ENCODE results near the gene RNF149. TPM values are rescaled to one million over a fixed set of nuclear protein-coding genes. Genes with fewer than 3 reads are reported as not detected.

Gene RNF149
- total RNA-seq, 4 donors from 2014 or later, result 14.7 to 27.7 (median 18.5) TPM

DNA sequence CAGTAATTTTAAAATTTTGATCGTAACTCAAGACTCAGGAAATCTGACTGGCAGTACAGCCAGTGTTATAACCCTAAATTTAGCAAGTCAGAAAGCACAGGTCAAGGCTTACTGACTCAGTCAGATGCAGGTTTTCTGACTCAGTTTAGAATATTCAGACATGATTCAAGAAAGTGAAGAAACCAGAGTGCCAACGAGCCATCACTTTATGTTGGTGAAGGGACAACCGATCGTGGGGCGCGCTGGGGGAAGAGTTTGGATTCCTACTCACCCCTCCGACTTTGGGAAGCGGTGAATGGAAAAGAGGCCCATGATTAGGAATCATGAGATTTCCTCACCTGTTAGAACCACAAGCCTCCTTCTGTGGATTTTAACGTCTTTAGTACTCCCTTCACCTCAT, 998 bp downstream of the RNF149 start:
- Histone ChIP-seq H3K4me1 (peaks cover 28 to 47% of the 10 kb centered on the region in 2 donors), H3K36me3 (no peaks in the 10 kb centered on the region), H3K27ac (peak overlapping the region; percentile 89 to 98 (median 94)), H3K9me3 (no peaks in the 10 kb centered on the region), H3K4me3 (peak overlapping the region; percentile 81 to 99 (median 90)), H3K27me3 (no peaks in the 10 kb centered on the region)
- intact Hi-C loops (cut with DNase I; ENCODE audit: low total_unique reads) (loop anchor here (10.0 kb wide), 1 partner anchor 483 kb away; the partner anchor contains the start of gene NPAS2), in situ Hi-C loops (cut with MboI; ENCODE audit: low sequenced_read_pairs in 4 of 4) (loop anchor here in 1 of 4 donors (10.0 kb wide), 1 partner anchor 53 kb away; the partner anchor contains the start of gene CNOT11)
- ATAC-seq, result peak in 1 of 2 donors; percentile 40
- TF ChIP-seq CTCF (IDR thresholded peaks at IDR 0.05 in 4 of 5, conservative IDR thresholded peaks at IDR 0.05 in 1 of 5), result no peak
- no peak for TF ChIP-seq POLR2A (IDR thresholded peaks at IDR 0.05)
- DNase-seq, result no peak

- intact Hi-C loops (cut with DNase I; ENCODE audit: low total_unique reads), result loop anchor here (10.0 kb wide), 1 partner anchor 482 kb away; the partner anchor contains the start of gene NPAS2
Observed at GRCh38 chr2:101306410-101306809, 2.1 kb downstream of the RNF149 start.

DNA sequence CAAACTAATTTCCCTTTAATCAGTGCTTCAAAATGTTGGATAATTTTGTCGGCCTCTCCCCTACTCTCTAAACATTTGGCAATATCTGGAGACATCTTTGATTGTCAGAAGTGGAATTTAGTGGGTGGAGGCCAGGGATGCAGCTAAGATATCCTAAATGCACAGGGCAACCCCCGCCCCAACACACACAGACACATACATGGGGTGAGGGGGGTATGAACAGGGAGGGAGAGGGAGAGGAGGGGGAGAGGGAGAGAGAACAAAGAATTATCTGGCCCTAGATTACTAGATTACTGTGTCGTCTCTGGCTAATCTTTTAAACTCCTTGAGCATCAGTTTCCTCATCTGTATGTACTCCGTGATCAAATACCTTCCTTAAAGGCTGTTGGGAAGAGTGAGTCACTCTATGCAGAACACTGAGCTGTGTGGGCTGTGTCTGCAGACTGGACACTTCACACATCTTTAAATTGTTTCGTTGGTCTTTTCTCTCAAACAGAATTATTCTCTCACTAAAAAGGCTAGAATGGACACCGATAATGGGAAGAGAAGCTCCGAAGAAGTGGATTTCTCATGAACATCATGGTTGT, 2.9 kb downstream of the RNF149 start:
- no peaks in the 10 kb centered on the region for H3K36me3 ChIP-seq
- H3K4me3 ChIP-seq, result peak overlapping the region in 3 of 4 donors; percentile 81 to 93 (median 88)
- H3K4me1 ChIP-seq, result peaks cover 47 to 66% of the 10 kb centered on the region in 2 donors
- ATAC-seq (no peak), DNase-seq (no peak)
- intact Hi-C loops (cut with DNase I; ENCODE audit: low total_unique reads) (loop anchor here (10.0 kb wide), 1 partner anchor 481 kb away; the partner anchor contains the start of gene NPAS2), in situ Hi-C loops (cut with MboI; ENCODE audit: low sequenced_read_pairs in 4 of 4) (loop anchor here in 1 of 4 donors (10.0 kb wide), 1 partner anchor 51 kb away; the partner anchor contains the start of gene CNOT11)
- peak overlapping the region in 3 of 4 donors; percentile 89 to 98 (median 94) for H3K27ac ChIP-seq
- H3K9me3 ChIP-seq, result no peaks in the 10 kb centered on the region
- H3K27me3 ChIP-seq, result no peaks in the 10 kb centered on the region
- TF ChIP-seq CTCF (IDR thresholded peaks at IDR 0.05 in 4 of 5, conservative IDR thresholded peaks at IDR 0.05 in 1 of 5) (no peak), POLR2A (IDR thresholded peaks at IDR 0.05) (no peak)

More at GRCh38 chr2:101306410-101306809, 2.1 kb downstream of the RNF149 start:
- Histone ChIP-seq H3K36me3 (no peaks in the 10 kb centered on the region), H3K9me3 (no peaks in the 10 kb centered on the region), H3K4me3 (peak overlapping the region; percentile 81 to 99 (median 90)), H3K27ac (peak overlapping the region; percentile 89 to 98 (median 94)), H3K27me3 (no peaks in the 10 kb centered on the region), H3K4me1 (peaks cover 38 to 58% of the 10 kb centered on the region in 2 donors)
- in situ Hi-C loops (cut with MboI; ENCODE audit: low sequenced_read_pairs in 4 of 4), result loop anchor here in 1 of 4 donors (10.0 kb wide), 1 partner anchor 52 kb away; the partner anchor contains the start of gene CNOT11
- ATAC-seq (no peak), DNase-seq (no peak)
- no peak for TF ChIP-seq CTCF (IDR thresholded peaks at IDR 0.05 in 4 of 5, conservative IDR thresholded peaks at IDR 0.05 in 1 of 5)
- TF ChIP-seq POLR2A (IDR thresholded peaks at IDR 0.05), result no peak

GRCh38 chr2:101305035-101305434, 3.5 kb downstream of the RNF149 start:
- in situ Hi-C loops (cut with MboI; ENCODE audit: low sequenced_read_pairs in 4 of 4) (loop anchor here in 1 of 4 donors (10.0 kb wide), 1 partner anchor 50 kb away; the partner anchor contains the start of gene CNOT11), intact Hi-C loops (cut with DNase I; ENCODE audit: low total_unique reads) (loop anchor here (10.0 kb wide), 1 partner anchor 480 kb away; the partner anchor contains the start of gene NPAS2)
- Histone ChIP-seq H3K27me3 (no peaks in the 10 kb centered on the region), H3K27ac (peak overlapping the region in 2 of 4 donors; percentile 94 to 98), H3K4me1 (peaks cover 52 to 71% of the 10 kb centered on the region in 2 donors), H3K4me3 (peak overlapping the region in 1 of 4 donors; percentile 81), H3K9me3 (no peaks in the 10 kb centered on the region), H3K36me3 (no peaks in the 10 kb centered on the region)
- no peak for ATAC-seq
- TF ChIP-seq POLR2A (IDR thresholded peaks at IDR 0.05), result no peak
- no peak for TF ChIP-seq CTCF (IDR thresholded peaks at IDR 0.05 in 4 of 5, conservative IDR thresholded peaks at IDR 0.05 in 1 of 5)
- no peak for DNase-seq
